ENCODE results near the gene KLHL15. TPM values are rescaled to one million over a fixed set of nuclear protein-coding genes. Genes with fewer than 3 reads are reported as not detected.

KLHL15 gene
- total RNA-seq, 4 donors from 2014 or later = 0.60 to 6.7 (median 5.3) TPM

DNA sequence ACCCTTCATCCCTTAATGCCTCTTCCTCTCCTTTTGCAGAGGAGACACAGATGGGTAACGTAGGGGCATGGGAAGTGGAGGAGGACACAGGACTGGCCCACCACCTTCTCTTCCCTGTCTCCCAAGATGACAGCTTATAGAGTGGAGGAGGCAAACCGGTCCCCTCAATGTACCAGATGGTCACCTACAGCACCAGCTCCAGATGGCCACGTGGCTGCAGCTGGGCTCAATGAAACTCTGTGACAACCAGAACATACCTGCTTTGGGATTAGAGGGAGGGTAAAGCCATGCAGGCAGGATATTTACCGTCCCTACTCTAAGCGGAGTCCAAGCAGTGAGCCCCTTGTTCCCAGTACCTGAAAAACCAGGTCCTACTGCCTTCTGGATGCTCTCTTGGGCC, 7.5 kb upstream of the KLHL15 start:
- H3K9me3 ChIP-seq = no peaks in the 10 kb centered on the region
- in situ Hi-C loops (cut with MboI; ENCODE audit: low pct_ligation_motif_present in 1 of 4, low pct_unique_long_range_greater_than_20kb in 1 of 4, low sequenced_read_pairs in 3 of 4) (loop anchor here in 1 of 4 donors (25.0 kb wide), 1 partner anchor 122 kb away; the partner anchor contains the start of genes APOO and CXorf58), intact Hi-C loops (cut with DNase I; ENCODE audit: low total_unique reads) (no loop called here)
- no peak for TF ChIP-seq POLR2AphosphoS5 (IDR thresholded peaks at IDR 0.05)
- TF ChIP-seq CTCF (IDR thresholded peaks at IDR 0.05) = no peak
- no peak for TF ChIP-seq EP300 (IDR thresholded peaks at IDR 0.05; ENCODE audit: low read depth)
- TF ChIP-seq POLR2A (IDR thresholded peaks at IDR 0.05) = no peak
- no peaks in the 10 kb centered on the region for H3K36me3 ChIP-seq
- 75% methylated on average over 5 of the region's 5 CpGs; no CpG with 5 or more reads in 1 of the 2 donors for WGBS, 2 donors (ENCODE audit: low coverage in 1 of 2)
- H3K27ac ChIP-seq = no peak overlapping the region
- DNase-seq = no peak
- H3K4me3 ChIP-seq = no peak overlapping the region
- no peaks in the 10 kb centered on the region for H3K4me1 ChIP-seq
- H3K27me3 ChIP-seq = no peaks in the 10 kb centered on the region

- H3K4me1 ChIP-seq = no peaks in the 10 kb centered on the region
- no peak overlapping the region for H3K27ac ChIP-seq
- no peaks in the 10 kb centered on the region for H3K9me3 ChIP-seq
- intact Hi-C loops (cut with DNase I; ENCODE audit: low total_unique reads) = no loop called here
- H3K27me3 ChIP-seq = no peaks in the 10 kb centered on the region
- 84 to 94% methylated on average over 3 to 5 of the region's 5 CpGs for whole genome bisulfite sequencing, 2 donors (ENCODE audit: low coverage in 1 of 2)
- TF ChIP-seq POLR2AphosphoS5 (IDR thresholded peaks at IDR 0.05) = no peak
- TF ChIP-seq CTCF (IDR thresholded peaks at IDR 0.05) = no peak
- no peak for TF ChIP-seq EP300 (IDR thresholded peaks at IDR 0.05; ENCODE audit: low read depth)
- TF ChIP-seq POLR2A (IDR thresholded peaks at IDR 0.05) = no peak
- H3K36me3 ChIP-seq = no peaks in the 10 kb centered on the region
- H3K4me3 ChIP-seq = no peak overlapping the region
- DNase-seq = no peak
- in situ Hi-C loops (cut with MboI; ENCODE audit: low pct_ligation_motif_present in 1 of 4, low pct_unique_long_range_greater_than_20kb in 1 of 4, low sequenced_read_pairs in 3 of 4) = loop anchor here in 1 of 4 donors (25.0 kb wide), 1 partner anchor 118 kb away; the partner anchor contains the start of genes APOO and CXorf58
Measured at GRCh38 chrX:24030597-24030996, 3.6 kb upstream of the KLHL15 start.

GRCh38 chrX:24027985-24028384, 999 bp upstream of the KLHL15 start:
- intact Hi-C loops (cut with DNase I; ENCODE audit: low total_unique reads) = no loop called here
- in situ Hi-C loops (cut with MboI; ENCODE audit: low pct_ligation_motif_present in 1 of 4, low pct_unique_long_range_greater_than_20kb in 1 of 4, low sequenced_read_pairs in 3 of 4) = loop anchor here in 2 of 4 donors (10.0 to 25.0 kb wide), 2 partner anchors 116 to 123 kb away; partner anchors contain the start of genes APOO (in 2 of the 2) and CXorf58 (in 2 of the 2)
- H3K27me3 ChIP-seq = no peaks in the 10 kb centered on the region
- no peaks in the 10 kb centered on the region for H3K9me3 ChIP-seq
- 87 to 100% methylated on average over 1 to 6 of the region's 6 CpGs for WGBS, 2 donors (ENCODE audit: low coverage in 1 of 2)
- H3K4me1 ChIP-seq = peaks cover 0 to 3% (median 0%) of the 10 kb centered on the region in 4 donors
- H3K4me3 ChIP-seq = no peak overlapping the region
- no peak for DNase-seq
- H3K27ac ChIP-seq = no peak overlapping the region
- TF ChIP-seq POLR2AphosphoS5 (IDR thresholded peaks at IDR 0.05) (no peak), POLR2A (IDR thresholded peaks at IDR 0.05) (no peak), EP300 (IDR thresholded peaks at IDR 0.05; ENCODE audit: low read depth) (no peak), CTCF (IDR thresholded peaks at IDR 0.05) (no peak)
- H3K36me3 ChIP-seq = no peaks in the 10 kb centered on the region

DNA sequence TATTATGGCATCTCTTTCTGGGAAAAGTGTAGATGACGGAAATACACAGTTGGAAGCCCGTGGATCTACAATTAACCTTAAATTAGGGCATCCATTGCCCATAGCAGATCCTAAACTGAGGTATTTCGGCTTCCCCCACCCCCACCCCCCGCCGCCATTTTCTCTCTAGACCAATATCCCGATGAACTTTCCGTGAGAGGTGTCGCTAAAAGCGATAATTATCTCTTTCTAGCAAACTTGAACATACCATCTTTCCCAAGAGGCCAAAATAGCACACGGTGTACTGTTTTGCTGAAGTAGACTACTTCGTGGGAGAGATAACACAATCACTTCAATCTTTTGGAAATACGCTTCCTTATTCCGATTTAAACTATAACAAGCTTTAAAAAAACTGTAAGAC, 554 bp downstream of the KLHL15 start:
- 31 to 49% methylated on average over 4 to 13 of the region's 13 CpGs for WGBS, 2 donors (ENCODE audit: low coverage in 1 of 2)
- peaks cover 0 to 3% (median 0%) of the 10 kb centered on the region in 4 donors for H3K4me1 ChIP-seq
- in situ Hi-C loops (cut with MboI; ENCODE audit: low pct_ligation_motif_present in 1 of 4, low pct_unique_long_range_greater_than_20kb in 1 of 4, low sequenced_read_pairs in 3 of 4) (loop anchor here in 2 of 4 donors (10.0 to 25.0 kb wide), 2 partner anchors 114 to 122 kb away; partner anchors contain the start of genes APOO (in 2 of the 2) and CXorf58 (in 2 of the 2)), intact Hi-C loops (cut with DNase I; ENCODE audit: low total_unique reads) (no loop called here)
- TF ChIP-seq POLR2A (IDR thresholded peaks at IDR 0.05) (no peak), CTCF (IDR thresholded peaks at IDR 0.05) (no peak), EP300 (IDR thresholded peaks at IDR 0.05; ENCODE audit: low read depth) (no peak), POLR2AphosphoS5 (IDR thresholded peaks at IDR 0.05) (no peak)
- no peaks in the 10 kb centered on the region for H3K36me3 ChIP-seq
- no peaks in the 10 kb centered on the region for H3K9me3 ChIP-seq
- H3K27me3 ChIP-seq = no peaks in the 10 kb centered on the region
- no peak for DNase-seq
- H3K4me3 ChIP-seq = peak overlapping the region in 2 of 4 donors; percentile 91 to 95
- peak overlapping the region; percentile 93 to 98 (median 97) for H3K27ac ChIP-seq
